Stimulated activated CD8-positive, alpha-beta memory T cell treated with anti-CD3 and anti-CD28 coated beads, Interleukin-12 subunit alpha, Interleukin-12 subunit beta, amount 100 ng/mL, for 24 hours (primary cell): Measurements from ENCODE around the gene SP3.

ENCODE experiments used
- DNase-seq: peaks from one replicate; pipeline ENCODE4 v3.0.0-alpha.2; 2020; ENCODE audit errors: extremely low read depth

SP3 gene

DNA sequence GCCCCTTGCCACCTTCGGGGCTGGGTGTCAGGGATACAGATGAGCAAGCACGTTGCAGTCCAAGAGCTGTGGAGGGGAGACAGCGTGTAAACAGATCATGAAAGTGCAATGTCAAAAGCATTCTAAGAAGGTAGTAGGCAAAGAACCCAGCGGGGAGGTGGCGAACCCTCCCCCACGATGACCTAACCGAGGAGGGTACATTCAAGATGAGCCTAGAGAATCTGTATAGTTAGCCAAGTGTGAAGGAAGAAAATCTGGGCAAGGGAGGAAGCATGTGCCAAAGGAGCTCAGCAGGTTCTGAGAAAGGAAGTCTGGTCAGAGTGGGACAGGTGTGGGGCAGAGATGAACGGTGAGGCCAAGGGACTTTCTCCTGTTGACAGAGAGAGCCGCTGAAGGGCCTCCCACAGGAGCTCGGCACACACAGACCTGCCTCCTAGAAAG is 106.9 kb downstream of the SP3 start:
- DNase-seq: no peak
